NCI-H1436 treated with DMSO at 0.1 percent for 48 hours (cell line): ENCODE results near the gene TMEM14C.

Experiments used
- DNase-seq: peaks from one replicate; lab custom pipeline; 2025; lab: John Stamatoyannopoulos, UW

Gene TMEM14C

DNA sequence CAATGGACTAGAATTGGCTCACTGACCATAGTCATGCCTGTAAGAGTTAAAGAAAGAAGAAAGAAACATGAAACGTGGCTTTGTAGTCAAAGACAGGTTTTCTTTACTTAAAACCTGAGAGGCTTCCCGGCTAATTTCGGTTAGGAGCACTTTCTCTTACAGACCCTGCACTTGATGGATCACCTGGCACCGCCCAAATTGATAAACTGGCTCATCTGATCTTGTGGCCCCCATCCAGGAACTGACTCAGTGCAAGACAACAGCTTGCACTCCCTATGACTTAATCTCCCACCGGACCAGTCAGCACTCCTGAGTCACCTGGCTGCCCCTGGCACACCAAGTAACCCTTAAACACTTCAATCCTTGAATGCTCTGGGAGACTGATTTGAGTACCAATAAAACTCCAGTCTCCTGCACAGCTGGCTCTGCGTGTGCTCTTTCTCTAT is 37.0 kb downstream of the TMEM14C start:
- no peak for DNase-seq

DNA sequence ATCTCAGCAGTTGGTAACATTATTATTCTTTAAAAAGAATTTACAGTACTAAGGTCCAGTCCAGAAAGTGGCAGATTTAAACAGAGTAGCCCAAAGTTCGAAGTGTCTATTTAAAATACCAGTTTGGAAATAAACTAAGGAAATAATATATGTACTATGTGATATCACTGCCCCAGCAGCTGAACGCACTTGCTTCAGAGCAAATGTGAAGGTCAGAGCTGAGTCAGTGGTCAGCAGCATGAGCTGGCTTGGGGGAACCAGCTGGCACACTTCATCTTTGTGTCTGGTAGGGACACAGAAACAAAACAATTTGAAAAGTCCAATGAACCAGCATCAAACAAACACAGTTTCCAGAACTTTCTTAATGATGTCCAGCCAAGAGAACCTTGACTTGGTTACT is 40.1 kb downstream of the TMEM14C start:
- no peak for DNase-seq

DNA sequence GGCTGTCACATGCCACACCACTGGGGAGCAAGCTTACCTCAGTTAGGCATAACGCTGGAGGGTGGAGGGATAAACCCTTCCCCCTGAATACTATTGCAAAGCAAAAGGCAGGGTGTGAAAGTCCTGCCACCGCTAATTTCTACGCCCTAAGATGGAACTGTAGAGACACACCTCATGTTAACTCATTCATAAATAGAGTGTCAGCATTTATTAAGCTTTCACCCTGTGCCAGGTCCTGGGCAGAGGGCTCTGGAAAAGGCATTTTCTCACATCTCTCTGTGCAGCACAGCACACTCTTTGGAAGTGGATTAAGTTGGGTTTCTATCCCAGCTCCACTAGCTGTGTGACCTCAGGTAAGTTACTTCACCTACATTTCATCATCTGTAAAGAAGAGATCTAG is 46.5 kb downstream of the TMEM14C start:
- DNase-seq, result no peak

DNA sequence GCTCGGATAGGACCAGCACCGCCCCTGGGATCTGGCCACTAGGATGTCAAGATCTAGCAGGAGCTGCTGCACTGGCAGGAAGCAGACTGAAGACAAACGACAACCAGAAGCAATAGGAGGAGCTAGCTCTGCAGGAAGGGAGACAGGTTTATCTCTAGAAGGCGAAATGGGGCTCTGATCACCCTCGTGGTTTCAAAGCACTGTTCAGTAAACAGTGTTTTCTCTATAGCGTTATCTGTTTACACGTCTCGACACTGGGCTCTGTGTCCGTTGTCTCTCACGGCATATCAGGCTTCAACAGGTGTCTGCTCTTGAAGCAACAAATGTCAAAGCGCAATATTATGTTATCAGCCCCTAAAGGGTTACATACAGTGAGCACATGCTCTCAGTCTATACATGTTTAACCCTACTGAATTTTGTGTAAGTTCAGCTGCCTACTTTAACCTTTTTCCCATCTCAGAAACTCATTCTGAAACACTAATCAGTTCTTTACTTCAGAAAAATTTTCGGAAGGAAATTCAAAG is 48.6 kb downstream of the TMEM14C start:
- DNase-seq, result no peak

DNA sequence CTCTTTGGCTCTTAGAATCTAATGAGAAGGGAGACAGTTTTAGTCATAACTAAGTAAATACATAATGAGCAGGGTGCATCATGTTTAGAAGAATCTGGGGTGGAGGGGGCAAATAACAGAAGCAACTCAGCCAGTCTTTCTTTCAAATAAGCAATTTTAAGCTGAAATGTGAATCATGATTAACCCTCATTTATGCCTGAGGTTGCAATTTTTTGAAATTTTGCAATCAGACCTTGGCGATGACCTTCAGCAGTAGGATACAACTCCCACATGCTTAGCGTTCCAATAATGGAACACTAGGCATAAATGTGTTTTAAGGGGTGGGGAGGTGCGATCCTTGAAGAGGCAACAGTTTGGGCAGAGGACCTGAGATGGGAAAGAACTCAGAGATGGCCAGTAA is 55.4 kb downstream of the TMEM14C start:
- no peak for DNase-seq

DNA sequence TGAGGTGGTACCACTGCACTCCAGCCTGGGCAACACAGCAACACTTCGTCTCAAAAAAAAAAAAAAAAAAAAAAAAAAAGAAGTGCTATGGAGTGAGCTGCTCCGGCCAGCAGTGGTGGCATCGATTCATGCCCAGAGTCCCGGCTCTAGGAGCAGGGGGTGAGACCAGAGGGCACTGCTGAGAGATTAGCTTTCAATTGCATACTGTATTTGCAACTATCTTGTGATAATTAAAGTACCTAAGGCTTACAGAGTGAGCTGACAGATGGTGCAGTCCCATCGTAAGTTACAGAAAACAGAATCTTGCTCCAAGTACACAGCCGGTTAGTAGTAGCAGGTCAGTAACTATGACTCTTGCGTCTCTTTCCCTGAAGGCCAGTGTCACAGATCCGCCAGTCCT is 56.2 kb downstream of the TMEM14C start:
- no peak for DNase-seq
